Peyer's patch (tissue), 4 donors: Measurements from ENCODE around the gene HOXD12.

Experiments used
- POLR2A ChIP-seq, 2 donors: fragments of 450-650 bp; IDR thresholded peaks; one replicate each; pipeline ENCODE4 v1.5.1; 2017; ENCODE audit warnings: antibody characterized with exemption in 2 of 2, mild to moderate bottlenecking in 2 of 2, moderate library complexity in 2 of 2
- TF ChIP-seq, protein P1 (sequence below), 6 experiments: fragments of 450-650 bp in 4 of 6; fragments of 200-600 bp in 2 of 6; sonication (generic) in 1 of 6; IDR thresholded peaks; one replicate each; pipeline ENCODE4 v1.5.1; 2017 to 2019; ENCODE audit warnings: antibody characterized with exemption in 6 of 6, mild to moderate bottlenecking in 3 of 6, moderate library complexity in 1 of 6

DNA sequence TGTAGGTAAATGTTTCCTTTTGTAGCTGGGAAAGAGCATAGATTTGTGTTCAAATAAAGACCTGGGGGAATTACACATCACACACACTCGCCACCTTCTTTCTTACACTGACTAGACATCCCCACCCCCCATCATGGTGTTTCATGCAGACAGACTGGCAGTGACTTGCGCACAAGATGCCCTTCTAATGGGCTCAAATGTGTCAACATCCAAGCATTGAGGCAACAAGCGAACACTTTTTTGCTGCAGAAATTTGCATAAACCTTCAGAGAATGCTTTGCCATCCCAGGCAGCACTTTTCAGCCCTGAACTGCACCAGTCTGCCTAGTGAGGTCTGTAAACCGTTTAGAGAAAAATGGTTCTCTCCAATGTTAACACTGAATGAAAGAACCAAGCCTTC is 34.4 kb downstream of the HOXD12 start:
- no peak for TF ChIP-seq POLR2A (IDR thresholded peaks at IDR 0.05)
- TF ChIP-seq, protein P1, sequence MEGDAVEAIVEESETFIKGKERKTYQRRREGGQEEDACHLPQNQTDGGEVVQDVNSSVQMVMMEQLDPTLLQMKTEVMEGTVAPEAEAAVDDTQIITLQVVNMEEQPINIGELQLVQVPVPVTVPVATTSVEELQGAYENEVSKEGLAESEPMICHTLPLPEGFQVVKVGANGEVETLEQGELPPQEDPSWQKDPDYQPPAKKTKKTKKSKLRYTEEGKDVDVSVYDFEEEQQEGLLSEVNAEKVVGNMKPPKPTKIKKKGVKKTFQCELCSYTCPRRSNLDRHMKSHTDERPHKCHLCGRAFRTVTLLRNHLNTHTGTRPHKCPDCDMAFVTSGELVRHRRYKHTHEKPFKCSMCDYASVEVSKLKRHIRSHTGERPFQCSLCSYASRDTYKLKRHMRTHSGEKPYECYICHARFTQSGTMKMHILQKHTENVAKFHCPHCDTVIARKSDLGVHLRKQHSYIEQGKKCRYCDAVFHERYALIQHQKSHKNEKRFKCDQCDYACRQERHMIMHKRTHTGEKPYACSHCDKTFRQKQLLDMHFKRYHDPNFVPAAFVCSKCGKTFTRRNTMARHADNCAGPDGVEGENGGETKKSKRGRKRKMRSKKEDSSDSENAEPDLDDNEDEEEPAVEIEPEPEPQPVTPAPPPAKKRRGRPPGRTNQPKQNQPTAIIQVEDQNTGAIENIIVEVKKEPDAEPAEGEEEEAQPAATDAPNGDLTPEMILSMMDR (IDR thresholded peaks at IDR 0.05) = no peak
